CD4-positive, alpha-beta T cell treated with Interleukin-6 at 100 ng/mL for 8 hours (primary cell): Measurements from ENCODE around the gene BICRA.
"Not testable (repeated sequence)": the region's sequence is repeated elsewhere in the genome, so short reads cannot be mapped to it uniquely, and the experiment has no call there.

ENCODE experiments used
- DNase-seq: peaks from one replicate; pipeline ENCODE4 v3.0.0-alpha.2; 2020; ENCODE audit warnings: mixed read lengths, low spot score

The BICRA gene

GRCh38 chr19:47663911-47664771 lies 55.2 kb downstream of the BICRA start:
- DNase-seq, result no peak

- not testable (repeated sequence) for DNase-seq
These were observed 59.6 kb downstream of the BICRA start for GRCh38 chr19:47668556-47668955.

- DNase-seq, result no peak
These were observed 61.8 kb downstream of the BICRA start for GRCh38 chr19:47670736-47671135.

- no peak for DNase-seq
These were observed 62.6 kb downstream of the BICRA start for GRCh38 chr19:47671499-47671898.

- no peak for DNase-seq
These were observed 64.5 kb downstream of the BICRA start for GRCh38 chr19:47673426-47673825.

- no peak for DNase-seq
These were observed 65.6 kb downstream of the BICRA start for GRCh38 chr19:47674548-47674947.

GRCh38 chr19:47675271-47675670 lies 66.3 kb downstream of the BICRA start:
- no peak for DNase-seq

- DNase-seq, result no peak
These were observed 66.9 kb downstream of the BICRA start for GRCh38 chr19:47675859-47676258.

- DNase-seq, result no peak
These were observed 67.9 kb downstream of the BICRA start for GRCh38 chr19:47676811-47677210.

GRCh38 chr19:47679251-47679900 lies 70.4 kb downstream of the BICRA start:
- DNase-seq, result no peak

GRCh38 chr19:47679922-47680857 lies 71.3 kb downstream of the BICRA start:
- no peak for DNase-seq

GRCh38 chr19:47680858-47681332 lies 72.0 kb downstream of the BICRA start:
- no peak for DNase-seq

GRCh38 chr19:47681388-47681787 lies 72.5 kb downstream of the BICRA start:
- no peak for DNase-seq

- DNase-seq, result no peak
These were observed 73.0 kb downstream of the BICRA start for GRCh38 chr19:47681936-47682335.

GRCh38 chr19:47682939-47683338 lies 74.0 kb downstream of the BICRA start:
- no peak for DNase-seq

GRCh38 chr19:47686679-47687450 lies 77.9 kb downstream of the BICRA start:
- no peak for DNase-seq

GRCh38 chr19:47687906-47688305 lies 79.0 kb downstream of the BICRA start:
- DNase-seq, result no peak

- DNase-seq, result no peak
These were observed 82.2 kb downstream of the BICRA start for GRCh38 chr19:47691090-47691489.

- no peak for DNase-seq
These were observed 82.8 kb downstream of the BICRA start for GRCh38 chr19:47691782-47692181.

- no peak for DNase-seq
These were observed 84.6 kb downstream of the BICRA start for GRCh38 chr19:47693489-47693888.

GRCh38 chr19:47693903-47694302 lies 85.0 kb downstream of the BICRA start:
- DNase-seq, result no peak
